HFFc6 (cell line): ENCODE measurements around the gene FYB2. TPM values are rescaled to one million over a fixed set of nuclear protein-coding genes. Genes with fewer than 3 reads are reported as not detected.

Source experiments
- DNase-seq: peaks from one replicate; pipeline ENCODE4 v3.0.0-alpha.2; 2018
- H3K27ac Mint-ChIP-seq: 2 replicates; pipeline ENCODE4 v1.8.0; 2020; ENCODE audit warnings: mild to moderate bottlenecking, mixed read lengths
- H3K27me3 Mint-ChIP-seq: 2 replicates; pipeline ENCODE4 v1.8.0; 2021; ENCODE audit warnings: mild to moderate bottlenecking, moderate library complexity, mixed read lengths; ENCODE audit not compliant: insufficient read depth
- H3K36me3 Mint-ChIP-seq: 2 replicates; pipeline ENCODE4 v1.8.0; 2021; ENCODE audit warnings: low read depth, mixed read lengths
- H3K4me1 Mint-ChIP-seq: 2 replicates; pipeline ENCODE4 v1.8.0; 2020; ENCODE audit warnings: low read depth, mixed read lengths
- H3K4me3 Mint-ChIP-seq: 2 replicates; pipeline ENCODE4 v1.8.0; 2020; ENCODE audit warnings: mild to moderate bottlenecking, moderate library complexity, mixed read lengths
- H3K9me3 Mint-ChIP-seq: 2 replicates; pipeline ENCODE4 v1.8.0; 2020; ENCODE audit warnings: mild to moderate bottlenecking, mixed read lengths
- CTCF ChIP-seq: fragments of 200-600 bp; sonication (generic); IDR thresholded peaks from 2 replicates; pipeline ENCODE4 v1.5.0; 2021; ENCODE audit warnings: antibody characterized with exemption, mild to moderate bottlenecking
- total RNA-seq, 6 experiments: library from RNA; stranded (reverse); fragmentation: NEBNext Ultra II Directional; extraction: Animal tissue kit (Norgen Biotek cat#: 25700); gene quantifications; 2 replicates in 1 of 6; 3 replicates in 5 of 6; pipeline ENCODE4 v1.2.3, GENCODE V29; 2021

The FYB2 gene
- total RNA-seq, 6 experiments from 2014 or later, result 0.11 TPM; not detected in 5

- no peak for TF ChIP-seq CTCF
- H3K9me3 Mint-ChIP-seq, result no peaks in the 10 kb centered on the region
- no peaks in the 10 kb centered on the region for H3K36me3 Mint-ChIP-seq
Measured at GRCh38 chr1:56774067-56774609, 45.1 kb downstream of the FYB2 start.

GRCh38 chr1:56773341-56774066 lies 45.7 kb downstream of the FYB2 start:
- Mint-ChIP-seq H3K9me3 (no peaks in the 10 kb centered on the region), H3K27ac (no peak overlapping the region), H3K4me1 (no peaks in the 10 kb centered on the region), H3K4me3 (peak overlapping the region; percentile 53; the same call in 1 of the 2 replicates), H3K36me3 (no peaks in the 10 kb centered on the region), H3K27me3 (no peaks in the 10 kb centered on the region; the same call in 1 of the 2 replicates)
- DNase-seq, result no peak
- TF ChIP-seq CTCF, result no peak

More at GRCh38 chr1:56774067-56774609, 45.1 kb downstream of the FYB2 start:
- Mint-ChIP-seq H3K4me1 (no peaks in the 10 kb centered on the region), H3K27ac (no peak overlapping the region), H3K27me3 (no peaks in the 10 kb centered on the region; the same call in 1 of the 2 replicates), H3K4me3 (peak overlapping the region; percentile 53; the same call in 1 of the 2 replicates)
- no peak for DNase-seq

GRCh38 chr1:56771717-56772116 lies 47.5 kb downstream of the FYB2 start:
- no peak overlapping the region for H3K4me3 Mint-ChIP-seq
- DNase-seq, result no peak
- H3K9me3 Mint-ChIP-seq, result no peaks in the 10 kb centered on the region
- TF ChIP-seq CTCF, result no peak
- no peaks in the 10 kb centered on the region for H3K4me1 Mint-ChIP-seq
- no peak overlapping the region for H3K27ac Mint-ChIP-seq
- no peaks in the 10 kb centered on the region; the same call in 1 of the 2 replicates for H3K27me3 Mint-ChIP-seq
- H3K36me3 Mint-ChIP-seq, result no peaks in the 10 kb centered on the region

- no peak for DNase-seq
- H3K27ac Mint-ChIP-seq, result no peak overlapping the region
- H3K4me3 Mint-ChIP-seq, result no peak overlapping the region
- H3K27me3 Mint-ChIP-seq, result peaks cover 2% of the 10 kb centered on the region; the same call in 1 of the 2 replicates
- H3K9me3 Mint-ChIP-seq, result no peaks in the 10 kb centered on the region
- TF ChIP-seq CTCF, result no peak
- no peaks in the 10 kb centered on the region for H3K4me1 Mint-ChIP-seq
- H3K36me3 Mint-ChIP-seq, result no peaks in the 10 kb centered on the region
Measured at GRCh38 chr1:56758794-56759193, 60.4 kb downstream of the FYB2 start.

GRCh38 chr1:56758135-56758534 lies 61.1 kb downstream of the FYB2 start:
- Mint-ChIP-seq H3K27me3 (peaks cover 2% of the 10 kb centered on the region; the same call in 1 of the 2 replicates), H3K27ac (no peak overlapping the region), H3K36me3 (no peaks in the 10 kb centered on the region), H3K4me3 (no peak overlapping the region), H3K9me3 (no peaks in the 10 kb centered on the region), H3K4me1 (no peaks in the 10 kb centered on the region)
- DNase-seq, result no peak
- TF ChIP-seq CTCF, result no peak
